Neuron (in vitro differentiated cells): Measurements from ENCODE around the gene WDR86.

Source experiments
- H2AFZ ChIP-seq: one replicate; pipeline ENCODE4 v1.6.1; 2013; ENCODE audit warnings: low read depth, mild to moderate bottlenecking, inconsistent platforms, low read length, moderate library complexity
- H3K27me3 ChIP-seq: one replicate; pipeline ENCODE4 v1.6.1; 2013; ENCODE audit warnings: low read length; ENCODE audit not compliant: insufficient read depth
- H3K36me3 ChIP-seq: one replicate; pipeline ENCODE4 v1.6.1; 2013; ENCODE audit warnings: low read length; ENCODE audit not compliant: insufficient read depth
- H3K4me1 ChIP-seq: one replicate; pipeline ENCODE4 v1.6.1; 2013; ENCODE audit warnings: low read length; ENCODE audit not compliant: insufficient read depth
- H3K4me3 ChIP-seq: 2 replicates; pipeline ENCODE4 v1.5.1; 2013; ENCODE audit warnings: mild to moderate bottlenecking, low read length, moderate library complexity
- H3K9me3 ChIP-seq: one replicate; pipeline ENCODE4 v1.6.1; 2013; ENCODE audit warnings: low read length

Gene WDR86

DNA sequence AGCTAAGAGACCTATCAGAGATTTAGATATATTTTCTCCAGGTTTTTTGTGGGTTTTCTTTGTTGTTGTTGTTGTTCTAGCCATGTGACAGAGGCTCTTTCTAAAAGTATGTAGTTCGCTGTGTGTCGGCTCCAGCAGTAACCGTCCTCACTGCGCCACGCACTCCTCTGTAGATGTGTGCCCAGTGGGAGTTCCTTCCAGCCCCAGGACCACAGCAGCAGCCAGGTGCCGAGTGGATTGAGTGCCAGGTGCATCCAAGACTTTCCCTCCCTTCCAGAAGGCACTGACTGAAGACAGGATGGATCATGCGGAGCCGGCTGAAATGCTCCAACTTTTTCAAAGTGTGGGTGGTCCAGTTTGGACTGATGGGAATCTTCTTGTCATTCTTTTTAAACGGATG lies 31.8 kb downstream of the WDR86 start:
- no peaks in the 10 kb centered on the region for H3K27me3 ChIP-seq
- H3K4me3 ChIP-seq = no peak overlapping the region
- peaks cover 44% of the 10 kb centered on the region for H3K36me3 ChIP-seq
- no peaks in the 10 kb centered on the region for H3K9me3 ChIP-seq
- H3K4me1 ChIP-seq = no peaks in the 10 kb centered on the region
- no peak overlapping the region for H2AFZ ChIP-seq

DNA sequence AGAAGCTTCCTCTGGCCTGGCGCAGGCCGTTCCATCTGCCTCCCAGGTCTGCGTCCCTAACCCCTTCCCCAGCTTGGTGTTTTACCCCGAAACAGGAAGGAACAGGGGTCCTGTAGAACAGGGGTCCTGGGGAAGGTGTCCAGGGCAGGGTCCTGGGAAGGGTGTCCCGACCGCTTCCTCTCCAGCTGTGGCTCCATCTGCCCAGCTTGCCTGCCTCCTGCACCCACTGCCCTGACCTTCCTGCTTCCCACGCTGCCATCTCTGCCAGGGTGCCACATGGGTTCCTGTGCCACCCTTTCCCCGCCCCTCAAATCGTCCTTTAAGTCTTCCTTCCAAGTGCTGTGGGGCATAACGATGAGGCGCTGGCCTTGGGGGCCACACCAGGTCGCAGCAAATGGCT lies 32.4 kb downstream of the WDR86 start:
- Histone ChIP-seq H3K9me3 (no peaks in the 10 kb centered on the region), H3K36me3 (peaks cover 44% of the 10 kb centered on the region)

DNA sequence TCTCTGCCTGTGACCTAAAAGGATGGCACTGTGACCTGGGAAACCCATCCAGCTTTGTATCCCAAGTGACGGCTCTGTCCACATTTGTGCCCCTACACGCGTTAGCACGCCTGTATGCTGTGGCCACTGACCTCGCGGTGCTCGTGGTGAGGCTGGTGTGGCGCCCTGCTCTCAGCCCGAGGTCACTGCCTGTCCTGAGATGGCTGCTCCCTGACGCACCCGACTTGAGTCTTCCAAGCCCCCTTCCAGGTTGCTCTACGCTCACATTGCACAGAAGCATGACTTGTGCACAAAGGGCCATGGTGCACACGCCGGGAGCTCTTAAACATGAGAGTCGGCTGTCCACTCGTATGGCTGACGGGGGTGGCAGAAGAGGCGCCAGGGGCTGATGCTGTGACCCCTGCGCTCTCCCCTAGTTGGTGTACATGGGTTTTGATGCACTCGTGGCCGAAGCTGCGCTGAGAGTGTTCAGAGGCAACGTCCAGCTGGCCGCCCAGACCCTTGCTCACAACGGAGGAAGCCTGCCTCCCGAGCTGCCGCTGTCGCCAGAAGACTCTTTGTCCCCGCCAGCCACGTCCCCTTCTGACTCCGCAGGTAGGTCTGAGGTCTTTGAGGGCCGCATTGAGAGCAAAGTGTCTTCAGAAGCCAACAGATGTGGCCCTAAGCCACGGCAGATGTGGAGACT lies 33.5 kb downstream of the WDR86 start:
- Histone ChIP-seq H3K36me3 (peaks cover 44% of the 10 kb centered on the region), H3K4me1 (no peaks in the 10 kb centered on the region), H3K9me3 (no peaks in the 10 kb centered on the region), H3K4me3 (no peak overlapping the region), H3K27me3 (no peaks in the 10 kb centered on the region), H2AFZ (no peak overlapping the region)

More for the DNA sequence above, 32.4 kb downstream of the WDR86 start:
- Histone ChIP-seq H3K4me3 (no peak overlapping the region), H3K27me3 (no peaks in the 10 kb centered on the region), H3K4me1 (no peaks in the 10 kb centered on the region), H2AFZ (no peak overlapping the region)

DNA sequence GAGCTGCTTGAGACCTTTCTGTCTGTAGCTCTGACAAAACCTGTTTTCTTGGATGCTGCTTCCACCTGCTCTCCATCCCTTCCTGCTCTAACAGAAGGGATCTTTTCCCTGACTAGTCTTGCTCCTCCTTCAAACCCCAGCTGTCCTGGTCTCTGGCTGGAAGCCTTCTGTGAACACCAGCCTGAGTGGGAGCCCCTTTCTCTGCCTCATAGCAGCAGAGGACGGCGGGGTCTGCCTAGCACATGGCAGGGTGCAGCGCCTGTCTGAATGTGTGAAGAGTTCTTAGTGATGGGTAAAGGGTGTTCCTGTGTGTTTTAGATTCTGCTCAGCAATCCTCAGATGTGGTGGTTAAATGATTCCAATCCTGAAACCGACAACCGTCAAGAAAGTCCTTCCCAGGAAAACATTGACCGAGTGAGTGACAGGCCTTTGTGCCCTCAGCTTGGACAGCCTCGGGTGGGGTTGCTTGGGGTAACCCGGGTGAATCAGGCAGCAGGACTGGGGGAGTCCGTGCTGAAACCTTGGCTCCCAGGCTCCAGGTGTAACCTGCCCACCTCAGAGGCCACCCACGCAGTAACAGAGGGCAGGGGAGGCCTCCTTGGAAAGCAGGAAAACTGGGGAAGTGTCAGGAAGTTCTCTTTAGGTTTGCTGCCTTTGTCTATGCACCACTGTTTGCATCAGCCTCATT lies 34.2 kb downstream of the WDR86 start:
- H3K36me3 ChIP-seq = peaks cover 44% of the 10 kb centered on the region
- no peaks in the 10 kb centered on the region for H3K4me1 ChIP-seq
- H2AFZ ChIP-seq = no peak overlapping the region
- no peak overlapping the region for H3K4me3 ChIP-seq
- H3K9me3 ChIP-seq = no peaks in the 10 kb centered on the region
- no peaks in the 10 kb centered on the region for H3K27me3 ChIP-seq

DNA sequence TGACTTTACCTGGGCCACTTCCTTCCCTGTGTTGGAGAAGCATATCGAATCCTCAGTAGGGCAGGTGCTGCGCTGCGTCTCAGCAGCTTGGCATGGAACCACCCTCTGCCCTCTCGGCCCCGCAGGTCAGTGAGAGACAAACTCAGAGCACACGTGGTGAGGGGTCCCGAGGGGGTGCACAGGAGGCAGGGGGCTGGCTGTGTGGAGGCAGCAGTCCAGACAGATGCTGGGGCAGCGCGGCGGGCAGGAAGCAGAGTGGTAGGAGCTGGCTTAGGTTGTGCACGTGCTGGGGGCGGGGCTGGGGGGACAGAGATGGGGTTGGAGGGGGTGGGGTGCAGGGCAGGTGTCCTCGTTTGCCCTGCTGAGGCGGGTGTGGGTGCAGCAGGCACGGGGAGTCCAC lies 35.1 kb downstream of the WDR86 start:
- no peak overlapping the region for H3K4me3 ChIP-seq
- H3K27me3 ChIP-seq = no peaks in the 10 kb centered on the region
- peaks cover 45% of the 10 kb centered on the region for H3K36me3 ChIP-seq
- no peak overlapping the region for H2AFZ ChIP-seq
- H3K4me1 ChIP-seq = no peaks in the 10 kb centered on the region
- H3K9me3 ChIP-seq = no peaks in the 10 kb centered on the region

DNA sequence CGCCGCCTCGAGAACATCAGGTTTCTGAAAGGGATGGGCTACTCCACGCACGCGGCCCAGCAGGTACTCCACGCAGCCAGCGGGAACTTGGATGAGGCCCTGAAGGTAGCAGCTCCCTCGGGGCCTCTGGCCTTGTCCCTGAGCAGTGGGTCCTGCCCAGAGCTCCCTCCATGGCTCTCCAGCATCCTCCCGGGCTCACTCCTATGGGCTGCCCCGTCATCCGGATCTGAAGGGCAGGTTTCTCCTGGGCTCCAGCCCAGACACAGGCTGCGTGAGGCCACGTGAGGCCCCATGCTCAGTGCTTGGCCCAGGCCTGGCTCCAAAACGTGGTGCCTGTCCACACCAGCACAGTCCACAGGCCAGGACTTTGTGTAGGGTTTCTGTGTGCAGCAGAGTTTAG lies 35.7 kb downstream of the WDR86 start:
- Histone ChIP-seq H2AFZ (no peak overlapping the region), H3K36me3 (peaks cover 45% of the 10 kb centered on the region), H3K9me3 (no peaks in the 10 kb centered on the region), H3K27me3 (no peaks in the 10 kb centered on the region), H3K4me3 (no peak overlapping the region), H3K4me1 (no peaks in the 10 kb centered on the region)

DNA sequence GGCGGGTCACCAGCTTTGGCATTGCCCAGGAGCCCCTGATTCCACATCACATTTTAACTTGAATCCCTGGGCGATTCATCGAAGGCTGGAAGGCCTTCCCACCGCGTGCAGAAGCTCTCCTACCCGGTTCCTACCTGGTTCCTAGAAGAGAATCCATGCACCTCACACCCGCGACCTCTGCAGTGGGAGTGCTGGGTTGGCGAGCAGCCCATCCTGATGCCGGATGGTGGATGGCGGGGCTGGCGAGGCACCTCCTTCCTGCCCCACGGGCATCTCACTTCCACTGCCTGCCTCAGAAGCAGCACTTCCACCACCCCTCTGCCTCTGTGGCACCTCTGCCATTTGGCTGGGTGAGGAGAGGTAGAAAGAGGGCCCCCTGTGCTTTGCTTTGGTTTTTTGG lies 36.2 kb downstream of the WDR86 start:
- Histone ChIP-seq H2AFZ (no peak overlapping the region), H3K4me1 (no peaks in the 10 kb centered on the region), H3K27me3 (no peaks in the 10 kb centered on the region), H3K36me3 (peaks cover 42% of the 10 kb centered on the region), H3K4me3 (no peak overlapping the region), H3K9me3 (no peaks in the 10 kb centered on the region)

DNA sequence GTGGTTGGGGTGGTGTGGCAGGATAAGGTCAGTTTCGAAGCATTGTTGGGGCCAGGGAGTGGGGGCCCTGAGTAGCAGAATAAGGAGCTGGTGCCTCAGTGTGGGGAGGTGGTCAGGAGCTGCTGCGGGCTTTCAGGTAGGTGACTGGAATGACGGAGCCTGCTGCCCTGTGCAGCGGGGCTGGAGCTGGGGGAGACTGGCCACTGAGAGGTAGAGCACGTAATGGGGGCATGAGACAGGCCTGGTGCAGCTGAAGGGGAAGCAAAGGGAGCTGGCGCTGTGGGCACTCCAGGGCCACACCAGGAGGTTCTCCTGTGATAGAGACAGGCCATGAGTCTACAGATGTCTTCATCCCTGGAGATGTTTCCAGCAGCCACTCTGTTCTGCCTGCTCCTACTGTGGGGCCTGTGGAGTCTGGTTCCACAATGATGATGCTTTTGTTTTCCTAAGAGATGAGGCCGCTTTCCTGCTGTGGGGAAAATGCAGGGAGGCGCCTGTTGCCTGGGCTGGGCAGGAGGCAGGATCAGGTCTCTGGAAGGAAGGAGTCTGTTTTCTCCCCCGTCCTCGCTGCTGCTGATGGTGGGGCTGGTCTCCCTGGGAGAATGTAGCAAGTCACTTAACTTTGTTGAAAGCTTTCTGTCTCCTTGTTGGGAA lies 37.1 kb downstream of the WDR86 start:
- Histone ChIP-seq H2AFZ (no peak overlapping the region), H3K27me3 (no peaks in the 10 kb centered on the region), H3K4me1 (peaks cover 2% of the 10 kb centered on the region), H3K9me3 (no peaks in the 10 kb centered on the region), H3K4me3 (no peak overlapping the region), H3K36me3 (peaks cover 36% of the 10 kb centered on the region)

DNA sequence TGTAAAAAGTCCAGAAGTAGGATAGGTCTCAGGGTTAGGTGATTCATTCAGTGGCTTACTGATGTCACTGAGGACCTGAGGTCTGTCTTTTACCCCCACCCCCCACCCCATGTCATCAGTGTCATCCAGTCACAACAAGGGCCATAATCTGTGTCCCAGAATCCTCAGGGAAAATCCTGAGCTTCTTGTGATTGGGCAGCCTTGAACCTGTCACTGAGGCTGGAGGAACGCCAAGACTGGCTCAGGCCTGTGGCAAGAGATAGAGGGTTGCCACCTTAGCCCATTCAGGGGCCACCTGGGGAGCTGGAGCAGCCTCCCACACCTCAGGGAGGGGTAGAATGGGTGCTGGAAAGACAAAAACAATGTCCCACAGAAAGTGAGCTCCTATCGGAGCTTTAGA lies 38.6 kb downstream of the WDR86 start:
- no peak overlapping the region for H2AFZ ChIP-seq
- H3K9me3 ChIP-seq = no peaks in the 10 kb centered on the region
- H3K4me3 ChIP-seq = no peak overlapping the region
- no peaks in the 10 kb centered on the region for H3K27me3 ChIP-seq
- H3K4me1 ChIP-seq = peaks cover 2% of the 10 kb centered on the region
- H3K36me3 ChIP-seq = peaks cover 23% of the 10 kb centered on the region

DNA sequence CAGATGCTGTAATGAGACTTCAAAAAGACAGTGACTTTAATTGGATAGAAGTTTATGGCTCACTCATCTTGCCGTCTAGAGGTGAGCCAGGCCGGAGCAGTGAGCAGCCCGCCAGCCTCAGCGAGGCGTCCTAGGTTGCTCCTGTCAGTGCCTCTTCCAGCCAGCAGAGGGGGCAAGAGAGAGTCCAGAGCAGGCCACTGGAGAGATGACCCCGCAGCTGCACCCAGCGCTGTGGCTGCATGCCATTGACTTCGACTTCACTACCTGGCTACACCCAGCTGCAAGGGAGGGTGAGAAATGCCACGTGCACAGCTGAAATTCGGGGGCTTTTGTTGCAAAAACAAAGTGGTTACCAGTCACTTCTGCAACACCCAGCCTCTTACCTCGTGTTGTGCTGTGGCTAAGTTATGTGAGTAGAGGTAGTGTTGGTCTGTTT lies 41.7 kb downstream of the WDR86 start:
- Histone ChIP-seq H3K4me1 (peaks cover 2% of the 10 kb centered on the region), H3K9me3 (no peaks in the 10 kb centered on the region), H2AFZ (no peak overlapping the region), H3K27me3 (no peaks in the 10 kb centered on the region), H3K36me3 (peaks cover 9% of the 10 kb centered on the region), H3K4me3 (no peak overlapping the region)

DNA sequence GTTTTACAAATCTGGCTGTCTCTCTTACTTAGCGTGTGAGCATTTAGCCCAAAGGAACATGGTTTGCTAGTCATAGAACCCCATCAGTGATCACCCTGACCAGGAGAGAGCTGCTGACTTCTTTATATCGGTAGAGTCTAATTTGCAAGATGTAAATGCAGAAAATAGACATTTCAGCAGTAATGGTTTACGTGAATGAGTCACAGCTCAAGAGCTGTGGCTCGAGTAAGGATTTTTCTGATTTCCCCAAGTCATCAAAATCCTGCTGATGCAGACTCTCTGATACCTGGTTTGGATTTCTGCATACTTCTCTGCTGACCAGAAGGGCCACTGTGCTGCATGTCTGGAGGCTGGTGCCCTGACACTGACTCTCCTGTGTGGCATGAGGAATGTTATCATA lies 42.6 kb downstream of the WDR86 start:
- Histone ChIP-seq H3K4me1 (peaks cover 2% of the 10 kb centered on the region), H3K4me3 (no peak overlapping the region), H3K27me3 (no peaks in the 10 kb centered on the region), H2AFZ (no peak overlapping the region), H3K9me3 (peaks cover 5% of the 10 kb centered on the region), H3K36me3 (peaks cover 17% of the 10 kb centered on the region)

DNA sequence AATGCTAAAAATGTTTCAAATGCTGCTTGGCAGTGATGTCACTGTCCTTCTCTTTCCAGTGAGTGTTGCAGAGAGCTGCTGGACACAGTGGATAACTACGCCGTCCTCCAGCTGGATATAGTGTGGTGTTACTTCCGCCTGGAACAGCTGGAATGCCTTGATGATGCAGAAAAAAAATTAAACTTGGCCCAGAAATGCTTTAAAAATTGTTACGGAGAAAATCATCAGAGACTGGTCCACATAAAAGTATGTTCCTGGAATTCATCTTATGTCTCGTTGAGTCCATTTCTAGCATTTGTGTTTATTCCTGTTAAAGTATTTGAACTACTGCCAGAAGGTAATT lies 43.0 kb downstream of the WDR86 start:
- no peak overlapping the region for H3K4me3 ChIP-seq
- H2AFZ ChIP-seq = no peak overlapping the region
- peaks cover 18% of the 10 kb centered on the region for H3K36me3 ChIP-seq
- no peaks in the 10 kb centered on the region for H3K27me3 ChIP-seq
- peaks cover 6% of the 10 kb centered on the region for H3K9me3 ChIP-seq
- peaks cover 2% of the 10 kb centered on the region for H3K4me1 ChIP-seq

DNA sequence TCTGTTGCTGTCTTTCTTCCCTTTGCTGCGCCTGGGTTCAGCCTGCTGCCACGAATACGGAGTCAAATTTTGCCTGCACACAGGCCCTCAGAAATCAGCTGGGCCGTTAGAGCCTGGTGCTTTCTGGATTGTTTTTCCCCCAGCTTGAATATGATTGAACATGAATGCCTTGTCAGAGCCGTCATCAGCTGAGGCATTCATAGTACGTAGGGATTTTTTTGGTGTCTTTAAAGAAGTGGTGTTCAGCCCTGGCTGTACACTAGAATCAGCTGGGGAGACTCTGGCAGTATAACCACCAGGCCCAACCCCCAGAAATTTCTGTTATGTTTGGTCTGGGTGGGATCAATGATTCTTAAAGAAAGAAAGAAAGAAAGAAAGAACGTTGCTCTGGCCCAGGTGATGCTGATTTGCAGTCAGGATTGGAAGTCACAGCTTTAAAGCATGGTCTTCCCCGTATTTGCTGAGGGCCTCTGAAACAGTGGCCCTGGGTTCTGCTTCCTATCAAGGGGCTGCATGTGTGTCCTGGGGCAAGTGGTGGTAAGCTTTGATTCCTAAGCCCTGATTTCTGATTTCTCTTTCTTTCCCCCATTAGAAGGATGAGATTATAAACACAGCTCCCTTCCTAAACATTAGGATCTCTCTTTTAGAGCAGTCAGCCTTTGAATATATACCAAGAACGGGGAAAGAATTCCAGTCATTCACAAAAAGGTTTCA lies 43.5 kb downstream of the WDR86 start:
- peaks cover 2% of the 10 kb centered on the region for H3K4me1 ChIP-seq
- H3K4me3 ChIP-seq = no peak overlapping the region
- H3K27me3 ChIP-seq = no peaks in the 10 kb centered on the region
- peaks cover 22% of the 10 kb centered on the region for H3K36me3 ChIP-seq
- H3K9me3 ChIP-seq = peaks cover 6% of the 10 kb centered on the region
- no peak overlapping the region for H2AFZ ChIP-seq
